CD4-positive, alpha-beta T cell treated with Interleukin-2 at 100 ng/mL for 4 hours (primary cell): Measurements from ENCODE around the gene ARL8A.
"Not testable (repeated sequence)": the region's sequence is repeated elsewhere in the genome, so short reads cannot be mapped to it uniquely, and the experiment has no call there.

Experiments used
- DNase-seq: peaks from one replicate; pipeline ENCODE4 v3.0.0-alpha.2; 2020; ENCODE audit warnings: low spot score

Gene ARL8A

DNA sequence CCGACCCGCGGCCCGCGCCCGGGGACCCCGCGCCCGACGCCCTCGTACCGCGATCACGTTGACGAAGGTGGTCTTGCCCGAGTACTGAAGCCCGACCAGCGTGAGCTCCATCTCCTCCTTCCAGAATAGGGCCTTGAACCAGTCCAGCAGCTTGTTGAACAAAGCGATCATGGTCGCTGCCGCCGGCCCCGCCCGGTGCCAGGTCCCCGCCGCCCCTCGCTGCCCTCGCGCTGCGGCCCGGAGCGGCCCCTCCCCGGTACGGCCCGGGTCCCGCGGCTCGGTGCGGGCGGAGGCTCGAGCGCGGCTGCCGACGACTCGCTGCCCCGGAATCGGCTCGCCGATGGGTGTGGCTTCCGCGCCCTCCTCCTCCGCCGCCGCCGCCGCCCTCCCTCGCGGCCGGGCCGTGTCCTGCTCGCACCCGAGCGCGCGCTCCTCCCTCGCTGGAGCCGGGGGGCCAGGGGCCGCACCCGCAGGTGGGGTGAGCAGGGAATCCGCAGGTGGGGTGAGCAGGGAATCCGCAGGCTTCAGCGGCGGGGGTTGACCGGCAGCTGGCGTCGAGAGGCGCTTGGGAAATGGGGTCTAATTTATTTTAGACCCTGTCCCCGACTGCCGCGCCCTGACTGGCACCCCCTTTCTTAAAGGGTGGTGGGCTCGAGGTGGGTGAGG lies at the start of gene ARL8A:
Gene ARL8A (minus strand): TSS at position 336 of the 666 bp plus-strand sequence. CDS start 165 bp downstream, at position 171.
- peak; percentile 63 for DNase-seq

- no peak for DNase-seq
Measured at GRCh38 chr1:202194328-202194648, 49.8 kb upstream of the ARL8A start.

DNA sequence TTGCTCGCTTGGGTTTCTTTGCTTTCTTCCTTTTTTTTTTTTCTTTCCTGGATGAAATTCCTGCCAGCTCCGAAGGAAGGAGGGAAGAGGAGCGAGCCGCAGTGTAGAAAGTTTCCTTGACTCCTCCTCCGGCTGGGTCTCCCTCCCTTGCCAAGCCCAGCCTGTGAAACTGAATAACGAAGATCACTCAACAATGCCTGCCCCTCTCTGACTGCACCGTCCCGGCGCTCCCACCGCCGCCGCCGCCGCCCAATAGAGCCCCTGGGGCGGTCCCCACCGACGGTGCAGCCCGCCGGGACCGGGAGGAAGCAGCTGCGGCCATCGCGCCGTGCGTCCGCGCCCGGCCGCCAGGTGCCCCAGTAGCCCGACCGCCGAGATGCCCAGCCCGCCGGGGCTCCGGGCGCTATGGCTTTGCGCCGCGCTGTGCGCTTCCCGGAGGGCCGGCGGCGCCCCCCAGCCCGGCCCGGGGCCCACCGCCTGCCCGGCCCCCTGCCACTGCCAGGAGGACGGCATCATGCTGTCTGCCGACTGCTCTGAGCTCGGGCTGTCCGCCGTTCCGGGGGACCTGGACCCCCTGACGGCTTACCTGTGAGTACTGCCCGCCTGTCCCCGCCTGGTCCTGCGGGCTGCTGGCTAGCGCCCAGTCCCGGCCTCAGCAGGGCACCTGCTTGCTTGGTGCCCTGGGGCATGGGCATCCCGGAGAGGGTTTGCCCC lies 49.2 kb upstream of the ARL8A start, which contains the start of gene LGR6:
Gene LGR6 (plus strand): TSS at position 186 of the 714 bp plus-strand sequence. CDS start 191 bp downstream, at position 377.
- DNase-seq: no peak

DNA sequence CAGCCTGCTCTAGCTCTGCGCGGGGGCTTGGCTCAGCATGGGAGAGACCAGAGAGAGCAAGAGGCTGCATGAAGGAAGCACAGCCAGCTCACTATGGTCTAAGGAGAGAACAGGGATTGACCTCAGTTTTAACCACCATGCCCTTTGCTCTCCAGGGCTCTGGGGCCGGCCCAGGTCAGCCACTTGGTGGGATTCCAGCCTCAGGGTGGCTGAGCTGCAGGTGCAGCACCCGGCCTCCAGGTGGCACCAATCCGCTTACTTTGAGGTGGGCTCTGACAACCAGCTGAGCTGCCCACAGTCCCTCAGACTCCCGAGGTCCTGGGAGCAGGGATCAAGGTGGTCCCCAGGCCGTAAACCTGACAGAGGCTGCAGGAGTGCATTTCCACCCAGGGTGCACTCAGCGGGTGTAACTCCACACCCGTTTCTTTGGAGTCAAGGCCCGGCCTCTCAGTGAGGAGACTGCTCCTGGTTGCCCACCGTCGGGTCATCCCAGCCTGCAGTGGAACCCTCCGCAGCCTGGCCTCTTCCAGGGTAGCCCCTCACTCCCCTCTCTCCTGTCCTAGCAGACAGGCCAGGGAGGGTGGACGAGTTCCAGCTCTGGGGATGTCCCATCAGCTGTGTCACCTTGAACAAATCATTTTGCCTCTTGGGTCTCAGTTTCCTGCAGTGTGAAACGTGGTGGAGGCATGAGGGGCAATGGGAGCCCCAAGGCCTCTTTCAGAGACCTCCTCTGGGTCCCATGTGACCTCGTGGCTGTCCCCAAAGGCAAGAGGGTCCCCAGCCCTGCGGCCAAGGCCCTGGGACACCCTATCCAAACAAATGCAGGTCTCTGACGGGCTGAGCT lies 48.5 kb upstream of the ARL8A start:
- DNase-seq: peak; percentile 58

DNA sequence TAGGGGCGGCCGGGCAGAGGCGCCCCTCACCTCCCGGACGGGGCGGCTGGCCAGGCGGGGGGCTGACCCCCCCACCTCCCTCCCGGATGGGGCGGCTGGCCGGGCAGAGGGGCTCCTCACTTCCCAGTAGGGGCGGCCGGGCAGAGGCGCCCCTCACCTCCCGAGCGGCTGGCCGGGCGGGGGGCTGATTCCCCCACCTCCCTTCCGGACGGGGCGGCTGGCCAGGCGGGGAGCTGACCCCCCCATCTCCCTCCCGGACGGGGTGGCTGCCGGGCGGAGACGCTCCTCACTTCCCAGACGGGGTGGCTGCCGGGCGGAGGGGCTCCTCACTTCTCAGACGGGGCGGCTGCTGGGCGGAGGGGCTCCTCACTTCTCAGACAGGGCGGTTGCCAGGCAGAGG lies 46.9 kb upstream of the ARL8A start:
- not testable (repeated sequence) for DNase-seq

DNA sequence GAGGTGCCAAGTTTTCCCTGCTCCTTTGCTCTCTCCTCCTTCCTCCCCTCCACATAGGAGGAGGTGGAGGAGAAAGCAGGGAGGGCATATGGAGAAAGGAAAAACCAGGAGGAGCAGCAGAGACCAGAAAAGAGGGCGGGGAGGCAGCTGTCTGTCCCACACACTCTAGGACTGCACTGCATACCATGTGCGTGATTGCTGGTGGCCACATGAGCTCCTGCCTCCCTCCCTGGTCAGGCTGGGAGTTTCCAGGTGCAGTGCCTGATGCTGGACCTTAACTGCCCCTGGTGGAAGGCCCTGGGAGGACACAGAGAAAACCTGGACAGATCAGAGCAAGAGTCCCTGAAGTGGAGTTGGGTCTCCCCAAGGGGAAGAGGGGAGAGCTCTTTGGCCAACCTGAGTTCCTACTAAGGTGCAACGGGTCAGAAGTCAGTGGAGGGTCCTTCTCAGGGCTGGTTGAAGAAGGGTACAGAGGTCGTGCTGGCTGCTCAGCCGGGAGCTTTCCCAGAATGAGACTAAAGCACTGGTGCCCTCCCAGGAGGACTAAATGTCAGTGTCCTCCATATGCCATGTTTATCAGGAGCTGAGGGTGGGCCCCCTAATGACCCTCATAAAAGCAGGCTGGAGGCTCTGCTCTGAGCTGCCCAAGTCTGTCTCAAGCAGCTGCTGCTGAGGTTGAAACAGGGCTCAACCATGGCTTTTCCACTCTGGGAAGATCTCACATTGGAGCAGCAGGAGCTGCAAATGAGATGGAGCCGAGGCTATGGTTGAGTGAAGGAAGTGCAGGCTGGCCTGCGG lies 45.6 kb upstream of the ARL8A start:
- no peak for DNase-seq

GRCh38 chr1:202189001-202189790 lies 44.7 kb upstream of the ARL8A start:
- peak; percentile 74 for DNase-seq

- no peak for DNase-seq
Measured at GRCh38 chr1:202187697-202188407, 43.3 kb upstream of the ARL8A start.

DNA sequence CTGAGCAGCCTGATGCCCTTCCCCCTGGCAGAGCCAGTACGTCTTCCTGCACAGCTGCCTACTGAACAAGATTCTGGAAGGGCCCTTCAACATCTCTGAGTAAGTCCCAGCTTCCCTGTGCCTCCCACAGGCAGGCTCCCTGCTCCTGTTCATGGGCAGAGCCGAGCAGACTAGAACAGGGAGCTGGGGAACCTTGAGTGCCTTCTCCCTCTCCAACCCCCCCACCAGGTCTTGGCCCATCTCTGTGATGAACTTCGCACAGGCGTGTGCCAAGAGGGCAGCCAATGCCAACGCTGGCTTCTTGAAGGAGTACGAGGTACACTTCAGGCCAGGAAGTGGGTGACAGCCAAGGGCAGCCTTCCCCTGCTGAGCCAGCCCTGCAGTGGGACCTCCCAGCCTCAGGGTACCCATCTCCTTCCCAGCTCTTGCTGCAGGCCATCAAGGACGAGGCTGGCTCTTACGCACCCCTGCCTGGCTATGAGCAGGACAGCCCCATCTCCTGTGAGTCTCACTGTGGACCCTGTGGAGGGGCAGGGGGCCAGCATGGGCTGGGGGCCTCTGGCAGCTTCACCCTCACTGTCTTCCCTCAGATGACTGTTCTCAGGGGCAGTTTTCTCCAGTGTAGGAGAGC lies 42.6 kb upstream of the ARL8A start:
- DNase-seq: no peak

GRCh38 chr1:202186327-202186726 lies 41.8 kb upstream of the ARL8A start:
- no peak for DNase-seq

DNA sequence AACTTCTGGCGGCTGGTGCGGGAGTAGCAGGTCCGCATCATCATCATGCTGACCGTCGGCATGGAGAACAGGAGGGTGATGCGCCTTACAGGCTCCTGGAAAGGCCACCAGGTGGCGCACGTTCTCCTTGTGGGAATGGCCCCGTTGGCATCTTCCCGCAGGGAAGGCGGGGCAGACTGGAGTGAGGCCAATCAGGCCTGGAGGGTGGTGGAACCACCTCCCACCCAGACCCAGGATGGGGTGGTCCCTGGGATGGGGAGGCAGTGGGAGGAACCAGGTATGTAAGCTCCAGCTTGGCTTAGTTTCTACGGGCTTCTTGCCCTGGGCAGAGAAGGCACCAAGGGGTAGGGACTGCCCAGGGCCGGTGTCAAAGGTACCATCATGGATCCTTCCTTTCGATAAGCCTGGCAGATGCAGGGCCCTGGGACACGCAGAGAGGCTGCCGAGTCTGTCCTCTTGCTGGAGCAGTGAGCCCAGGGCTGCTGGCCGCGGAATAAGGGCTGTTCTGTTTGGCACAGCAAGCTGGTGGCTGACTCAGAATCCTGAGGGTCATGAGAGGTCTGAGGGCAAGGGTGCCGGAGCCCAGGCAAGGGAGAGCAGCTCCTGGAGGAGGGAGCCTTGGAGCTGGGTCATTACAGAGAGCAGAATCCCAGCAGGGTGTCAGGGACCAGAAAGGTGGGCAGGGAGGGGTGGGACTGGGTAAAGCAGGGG lies 40.4 kb upstream of the ARL8A start:
- DNase-seq: peak; percentile 68

DNA sequence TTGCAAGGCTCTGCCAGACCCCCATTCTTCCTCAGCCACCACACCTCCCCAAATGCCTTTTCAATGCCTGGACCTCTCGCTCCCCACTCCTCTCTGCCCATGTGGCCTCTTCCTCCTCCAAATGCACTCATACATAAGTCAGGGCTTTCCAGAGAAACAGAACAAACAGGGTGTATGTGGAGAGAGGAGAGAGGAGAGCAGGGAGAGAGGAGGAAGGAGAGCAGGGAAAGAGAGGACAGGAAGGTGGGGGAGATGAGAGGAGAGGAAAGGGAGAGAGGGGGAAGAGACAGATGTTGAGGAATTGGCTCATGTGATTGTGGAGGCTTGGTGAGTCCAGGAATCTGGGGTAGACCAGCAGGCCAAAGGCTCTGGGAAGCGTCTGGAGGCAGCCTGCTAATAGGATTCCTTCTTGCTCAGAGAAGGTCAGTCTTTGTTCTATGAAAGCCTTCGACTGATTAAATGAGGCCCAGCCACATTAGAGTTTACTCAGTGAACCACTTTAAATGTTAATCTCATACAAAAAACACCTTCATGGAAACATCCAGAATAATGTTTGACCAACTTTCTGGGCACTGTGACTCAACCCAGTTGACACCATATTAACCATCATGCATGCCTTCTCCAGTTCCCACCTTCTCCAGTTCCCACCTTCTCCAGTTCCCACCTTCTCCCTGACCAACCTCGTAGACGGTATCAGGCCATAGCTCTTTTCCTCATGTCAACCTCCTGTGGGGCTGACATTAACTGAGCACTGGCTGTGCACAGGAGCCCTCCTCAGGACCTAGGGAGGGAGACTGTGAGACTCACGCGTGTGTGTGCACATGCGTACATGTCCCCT lies 37.7 kb upstream of the ARL8A start:
- no peak for DNase-seq

GRCh38 chr1:202181586-202181985 lies 37.0 kb upstream of the ARL8A start:
- no peak for DNase-seq

DNA sequence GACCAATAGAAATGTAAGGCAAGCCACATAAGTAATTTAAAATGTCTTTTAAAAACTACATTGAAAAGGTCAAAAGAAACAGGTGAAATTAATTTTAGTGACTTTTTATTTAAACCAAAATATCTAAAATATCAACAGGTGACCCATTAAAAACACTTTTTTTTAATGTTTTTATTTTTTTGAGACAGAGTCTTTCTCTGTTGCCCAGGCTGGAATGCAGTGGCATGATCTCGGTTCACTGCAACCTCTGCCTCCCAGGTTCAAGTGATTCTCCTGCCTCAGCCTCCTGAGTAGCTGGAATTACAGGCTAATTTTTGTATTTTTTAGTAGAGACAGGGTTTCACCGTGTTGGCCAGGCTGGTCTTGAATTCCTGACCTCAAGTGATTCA lies 36.2 kb upstream of the ARL8A start:
- DNase-seq: not testable (repeated sequence)

- no peak for DNase-seq
Measured at GRCh38 chr1:202179828-202180750, 35.6 kb upstream of the ARL8A start.

DNA sequence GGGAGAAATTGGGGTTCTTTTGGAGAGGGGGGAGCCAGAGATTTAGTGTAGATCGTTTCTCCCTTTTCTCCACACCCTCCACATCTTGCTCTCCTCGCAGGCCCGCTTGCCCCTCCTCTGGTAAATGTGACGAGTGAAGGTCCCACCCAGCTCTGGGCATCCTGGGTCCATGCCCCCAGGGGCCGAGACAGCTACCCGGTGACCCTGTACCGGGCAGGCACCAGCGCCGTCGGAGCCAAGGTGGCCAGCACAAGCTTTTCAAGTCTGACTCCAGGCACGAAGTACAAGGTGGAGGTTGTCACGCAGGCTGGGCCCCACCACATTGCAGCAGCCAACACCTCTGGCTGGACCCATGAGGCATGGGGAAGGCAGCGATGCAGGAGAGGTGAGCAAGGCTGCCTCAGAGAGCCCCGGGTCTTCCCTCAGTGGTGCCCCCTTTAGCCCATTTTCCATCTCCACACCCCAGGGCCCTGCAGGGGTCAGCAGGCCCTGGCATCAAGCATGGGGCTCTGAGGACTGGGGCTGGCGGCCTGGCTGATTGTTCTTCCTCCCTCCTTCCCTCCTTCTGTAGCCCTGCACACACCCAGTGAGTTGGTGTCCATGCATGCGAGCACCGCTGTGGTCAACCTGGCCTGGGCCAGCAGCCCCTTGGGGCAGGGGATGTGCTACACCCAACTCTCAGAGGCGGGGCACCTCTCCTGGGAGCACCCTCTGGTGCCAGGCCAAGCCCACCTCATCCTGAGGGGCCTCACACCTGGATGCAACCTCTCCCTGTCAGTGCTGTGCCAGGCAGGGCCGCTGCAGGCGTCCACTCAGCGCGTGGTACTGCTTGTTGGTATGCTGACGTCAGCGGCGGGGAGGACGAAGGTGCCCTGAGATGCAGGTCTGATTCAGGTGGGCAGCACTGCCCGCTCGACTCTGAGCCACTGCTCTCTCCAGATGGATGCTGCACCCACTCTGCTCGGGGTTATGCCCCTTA lies 32.7 kb upstream of the ARL8A start:
- DNase-seq: no peak
